Stimulated activated naive CD4-positive, alpha-beta T cell treated with Interleukin-2 at 50 U/mL for 16 hours (primary cell): Measurements from ENCODE around the gene SAMHD1.

Experiments used
- DNase-seq: peaks from one replicate; lab custom pipeline; 2025; lab: John Stamatoyannopoulos, UW

SAMHD1 gene

DNA sequence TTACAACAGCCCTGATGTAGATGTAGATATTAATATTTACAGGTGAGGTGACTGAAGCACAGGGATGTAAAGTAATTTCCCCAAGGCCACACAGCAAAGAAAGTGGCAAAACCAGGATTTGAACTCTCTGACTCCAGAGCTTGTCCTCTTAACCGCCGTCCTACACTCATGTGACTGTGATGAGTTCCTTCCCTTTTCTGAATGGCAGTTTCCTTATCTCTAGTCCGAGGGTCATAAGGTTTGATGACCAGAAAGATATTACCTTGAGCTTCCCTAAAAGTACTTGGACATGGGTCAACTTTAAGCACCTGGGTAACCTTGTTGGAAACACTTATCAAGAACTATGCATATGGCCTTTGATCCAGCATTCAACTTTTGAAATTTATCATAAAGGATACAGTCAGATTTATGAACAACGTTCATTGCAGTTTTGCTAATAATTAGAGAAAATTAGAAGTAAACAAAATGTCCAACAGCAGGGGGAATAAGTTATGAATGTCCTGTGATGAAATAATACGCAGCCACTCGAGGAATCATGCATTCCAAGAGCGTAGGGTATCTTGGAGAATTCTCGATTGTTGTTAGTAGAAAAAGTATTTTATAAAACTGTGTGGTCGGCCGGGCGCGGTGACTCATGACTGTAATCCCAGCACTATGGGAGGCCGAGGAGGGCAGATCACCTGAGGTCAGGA, 77.9 kb downstream of the SAMHD1 start:
- no peak for DNase-seq

DNA sequence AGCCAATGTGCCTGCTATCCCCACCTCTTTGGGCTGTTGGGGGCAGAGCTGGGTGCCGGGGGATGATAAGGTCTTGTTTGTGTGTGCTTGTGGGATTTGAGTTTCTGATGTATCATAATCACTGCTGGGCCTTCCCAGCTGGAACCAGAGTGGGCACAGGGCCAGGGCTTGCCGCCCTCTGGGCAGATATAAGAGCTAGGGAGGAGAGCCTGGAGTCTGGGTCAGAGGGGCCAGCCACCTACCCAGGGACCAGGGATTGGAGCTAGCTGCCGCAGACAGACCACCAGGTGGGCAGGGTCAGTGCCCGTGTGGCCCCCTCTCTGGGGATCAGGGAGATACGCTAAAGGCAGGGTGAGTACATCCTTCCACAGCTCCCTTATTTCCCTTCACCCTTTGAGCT, 78.7 kb downstream of the SAMHD1 start:
- DNase-seq: no peak

DNA sequence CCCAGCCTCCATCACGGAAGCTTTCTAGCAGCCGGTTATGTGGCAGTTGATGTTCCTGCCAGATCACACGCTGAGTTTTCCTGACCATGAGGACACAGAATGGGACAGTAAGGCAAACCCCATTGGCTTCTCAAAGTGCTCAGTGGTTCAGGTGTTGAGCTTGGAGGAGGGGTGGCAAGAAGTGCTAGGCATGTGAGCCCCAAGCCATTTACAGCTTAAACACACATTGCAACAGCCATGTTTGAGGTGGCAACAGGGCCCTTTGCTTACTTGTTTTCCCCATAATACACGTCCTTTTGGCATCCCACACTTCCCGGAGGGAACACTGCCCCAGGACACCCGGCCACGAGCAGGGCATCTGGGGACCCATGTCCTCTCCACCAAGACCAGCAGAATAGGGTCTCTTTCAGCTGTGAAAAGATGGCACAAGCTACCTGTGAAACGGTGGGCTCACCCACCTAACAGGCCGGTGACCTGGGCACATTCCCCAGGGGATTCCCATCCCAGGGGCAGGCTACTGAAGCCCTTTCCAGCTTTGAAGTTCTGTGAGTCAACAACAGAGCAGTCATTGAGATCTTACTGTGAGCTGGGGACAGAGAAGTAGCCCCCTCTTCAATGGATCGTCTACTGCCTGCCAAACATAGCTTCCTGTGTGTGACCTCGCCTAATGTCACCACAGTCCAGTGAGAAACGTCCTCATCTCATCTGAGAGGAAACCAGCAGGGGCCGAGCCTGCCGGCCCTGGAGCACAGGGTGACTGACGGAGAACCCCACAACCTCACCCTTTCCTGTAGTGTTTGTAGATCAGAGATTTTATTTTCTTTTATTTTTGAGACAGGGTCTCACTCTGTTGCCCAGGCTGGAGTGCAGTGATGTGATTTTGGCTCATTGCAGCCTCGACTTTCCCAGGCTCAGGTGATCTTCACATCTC, 79.6 kb downstream of the SAMHD1 start:
- DNase-seq: no peak

DNA sequence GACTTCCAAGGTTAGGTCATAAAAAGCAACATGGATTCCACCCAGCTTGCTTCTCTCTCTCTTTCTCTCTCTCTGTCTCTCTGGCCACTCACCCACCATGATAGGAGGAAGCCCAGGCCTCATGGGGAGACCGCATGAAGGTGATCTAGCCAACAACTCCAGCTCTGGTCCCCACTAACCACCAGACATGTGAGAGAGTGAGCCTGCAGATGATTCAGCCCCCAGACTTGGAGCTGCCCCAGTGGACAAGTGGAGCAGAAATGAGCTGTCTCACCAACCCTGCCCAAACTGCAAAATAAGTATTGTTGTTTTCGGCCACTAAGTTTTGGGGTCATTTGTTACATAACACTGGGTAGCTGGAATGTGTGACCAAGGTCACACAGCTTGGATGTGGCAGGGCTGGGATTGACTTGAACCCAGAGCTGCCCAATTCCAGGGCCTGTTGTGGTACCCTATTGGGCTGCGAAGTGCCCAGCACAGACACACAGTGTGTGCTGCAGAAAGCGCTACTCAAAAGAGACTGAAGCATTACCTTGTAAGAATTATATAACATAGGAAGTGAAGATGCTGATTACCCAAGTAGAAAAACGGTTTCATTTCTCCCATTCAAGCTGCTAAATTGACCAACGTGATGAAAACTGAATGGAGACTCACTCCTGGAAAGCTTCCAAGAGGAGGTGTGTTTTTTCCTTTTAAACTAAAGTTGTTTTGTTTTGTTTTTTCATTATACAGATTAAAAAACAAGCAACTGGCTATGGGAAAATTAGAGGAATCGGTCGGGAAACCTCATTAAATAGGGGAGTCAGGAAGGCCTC, 84.6 kb downstream of the SAMHD1 start:
- no peak for DNase-seq

DNA sequence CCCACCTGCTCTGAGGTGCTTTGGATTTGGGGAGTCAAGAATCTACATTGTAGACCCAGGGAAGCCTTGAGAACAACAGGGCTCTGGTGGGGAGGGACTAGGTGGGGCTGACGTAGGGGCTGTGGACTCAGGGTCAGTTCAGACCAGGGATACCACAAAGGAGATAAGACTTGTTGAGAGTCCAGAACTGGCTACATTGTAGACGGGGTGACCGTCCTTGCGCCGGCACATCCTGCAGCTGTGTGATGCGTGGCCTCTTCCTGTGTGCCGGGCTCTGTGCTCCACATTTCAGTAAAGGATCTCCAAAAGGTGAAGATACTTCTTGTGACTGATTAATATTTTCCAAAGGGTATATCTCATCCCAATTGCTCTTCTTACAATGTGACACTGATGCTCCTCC, 85.3 kb downstream of the SAMHD1 start:
- DNase-seq: no peak

DNA sequence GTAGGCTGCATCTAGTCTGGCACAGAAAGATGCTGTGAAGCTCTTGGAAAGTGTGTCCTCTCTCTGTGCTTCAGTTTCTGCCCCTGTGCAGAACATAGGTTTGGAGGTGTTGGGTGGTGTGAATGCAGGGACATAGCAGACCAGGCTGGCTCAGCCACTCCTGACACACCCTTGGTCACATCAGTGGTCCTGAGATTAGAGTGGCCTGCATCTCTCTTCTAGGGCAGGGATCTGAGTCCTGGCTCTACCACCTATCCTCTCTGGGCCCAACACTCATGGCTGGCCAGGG, 85.7 kb downstream of the SAMHD1 start:
- no peak for DNase-seq

DNA sequence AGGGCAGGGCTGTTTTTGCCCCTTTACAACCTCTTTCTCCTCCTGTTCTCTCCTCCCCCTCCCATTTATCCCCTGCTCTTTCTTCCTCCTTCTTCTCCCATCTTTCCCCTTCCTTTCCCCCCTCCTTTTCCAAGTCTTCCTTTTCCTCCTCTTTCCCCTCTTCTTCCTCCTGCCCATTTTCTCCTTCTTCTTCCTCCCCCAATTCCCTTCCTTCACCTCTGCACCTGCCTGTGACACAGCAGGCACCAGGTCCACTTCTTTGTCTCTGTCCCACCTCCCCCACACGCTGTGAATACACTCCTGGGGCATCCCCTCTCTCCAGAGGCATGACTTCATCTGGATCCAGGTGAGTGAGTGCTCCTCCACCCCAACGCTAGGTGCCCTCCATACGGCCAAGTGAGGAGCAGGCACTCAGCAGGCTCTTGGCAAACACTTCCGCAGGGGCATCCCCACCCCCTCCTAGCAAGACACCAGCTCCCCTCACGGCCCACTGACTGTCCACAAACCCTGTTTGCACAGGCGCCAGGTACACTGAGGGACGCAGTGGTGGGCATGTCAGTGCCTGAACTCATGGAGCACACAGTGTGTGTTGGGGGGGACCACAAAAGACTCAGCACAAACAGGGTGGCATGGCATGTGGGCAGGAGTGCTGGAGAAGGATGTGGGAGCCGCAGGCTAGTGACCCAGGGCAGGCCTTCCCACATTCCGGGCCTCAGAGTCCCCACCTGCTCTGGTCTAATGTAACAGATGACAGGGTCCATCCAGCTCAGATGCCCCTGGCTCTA, 86.2 kb downstream of the SAMHD1 start:
- DNase-seq: no peak

DNA sequence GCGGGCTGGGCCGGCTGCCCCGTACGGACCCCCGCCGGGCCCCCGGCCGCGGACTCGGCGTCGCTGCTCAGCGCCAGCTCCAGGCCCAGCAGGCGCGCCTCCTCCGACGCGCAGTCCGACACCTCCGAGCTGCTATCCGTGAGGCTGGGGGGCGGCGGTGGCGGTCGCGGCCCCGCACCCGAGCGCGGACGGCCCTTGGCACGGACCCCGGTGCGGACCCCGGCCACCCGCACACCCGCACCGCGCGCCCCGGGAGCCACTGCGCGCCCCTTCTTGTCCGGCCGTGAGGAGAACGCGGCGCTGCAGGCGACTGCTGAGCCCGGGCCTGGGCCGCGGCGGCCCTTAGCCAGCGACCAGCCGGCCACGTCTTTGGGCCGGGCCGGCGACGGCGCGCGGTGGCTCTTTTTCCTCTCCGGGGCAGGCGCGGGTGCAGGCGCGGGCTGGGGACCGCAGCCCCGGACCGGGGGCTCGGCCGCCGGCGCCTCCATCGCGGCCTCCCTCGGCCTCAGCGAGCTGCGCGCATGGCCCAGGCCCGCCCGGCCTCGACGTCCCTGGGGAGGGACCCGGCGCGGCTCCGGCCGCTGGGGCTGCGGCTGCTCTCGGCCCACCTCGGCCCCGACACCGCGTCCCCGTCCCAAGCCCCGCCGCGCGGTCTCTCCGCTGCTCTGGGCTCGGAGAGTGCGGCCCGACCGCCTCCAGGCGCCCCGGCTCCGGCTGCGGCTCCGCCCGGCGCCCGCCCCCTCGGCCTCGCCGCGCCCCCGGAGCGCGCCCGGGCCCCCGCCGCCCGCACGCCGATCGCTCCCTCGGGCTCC, 88.4 kb downstream of the SAMHD1 start:
- DNase-seq: no peak

DNA sequence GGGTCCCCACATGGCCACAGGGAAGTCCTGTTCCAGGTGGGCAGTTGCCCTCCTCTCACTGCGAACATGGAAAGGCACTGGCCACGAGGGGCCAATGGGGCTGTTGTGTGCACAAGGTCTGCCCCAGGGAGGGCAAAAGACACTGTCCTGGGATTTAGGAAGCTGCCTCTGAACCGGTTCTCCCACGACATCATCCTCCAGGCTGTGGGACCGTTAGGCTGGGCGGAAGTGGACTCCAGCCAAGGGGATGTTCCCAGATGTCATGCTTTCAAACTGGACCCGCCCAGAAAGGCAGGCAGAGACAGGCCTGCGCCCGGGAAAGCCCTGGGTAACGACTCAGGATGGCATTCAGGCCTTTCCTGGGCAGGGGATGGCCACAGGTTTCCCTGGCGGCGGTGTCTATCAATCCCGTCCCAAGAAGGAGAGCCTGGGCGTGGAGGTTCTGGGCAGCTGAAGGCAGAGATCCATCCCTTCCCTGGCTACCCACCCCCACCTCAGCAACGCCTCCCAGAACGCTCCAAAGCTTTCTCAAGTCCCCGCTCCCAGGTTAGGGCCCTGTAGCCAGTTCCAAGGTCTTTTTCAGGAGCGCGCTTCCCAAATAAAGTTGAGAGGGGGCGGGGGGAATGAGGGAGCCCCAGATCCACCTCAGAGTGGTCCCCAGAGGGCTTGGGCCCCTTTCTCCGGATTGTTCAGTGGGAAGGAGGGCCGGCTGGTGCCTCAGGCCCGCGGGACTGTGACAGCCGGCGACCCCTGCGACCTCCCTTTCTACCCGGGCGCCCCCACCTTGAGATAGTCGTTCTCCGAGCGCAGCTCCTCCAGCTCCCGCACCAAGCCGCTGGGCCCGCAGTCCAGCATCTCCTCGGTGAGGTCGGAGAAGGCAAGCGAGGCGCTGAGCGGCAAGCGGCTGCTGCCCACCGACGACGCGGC, 89.4 kb downstream of the SAMHD1 start:
- DNase-seq: no peak

DNA sequence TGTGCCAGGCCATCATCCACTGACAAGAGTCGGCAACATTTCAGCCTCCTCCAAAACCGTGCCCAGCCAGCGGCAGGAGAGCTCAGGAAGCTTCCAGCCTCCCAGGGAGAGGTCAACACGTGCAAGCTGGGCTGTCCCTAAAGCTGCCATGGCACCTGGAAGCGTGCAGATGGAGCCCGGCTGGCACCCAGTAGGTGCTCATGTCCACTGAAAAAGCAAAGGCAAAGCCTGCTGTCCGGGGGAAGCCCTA, 90.0 kb downstream of the SAMHD1 start:
- DNase-seq: no peak

DNA sequence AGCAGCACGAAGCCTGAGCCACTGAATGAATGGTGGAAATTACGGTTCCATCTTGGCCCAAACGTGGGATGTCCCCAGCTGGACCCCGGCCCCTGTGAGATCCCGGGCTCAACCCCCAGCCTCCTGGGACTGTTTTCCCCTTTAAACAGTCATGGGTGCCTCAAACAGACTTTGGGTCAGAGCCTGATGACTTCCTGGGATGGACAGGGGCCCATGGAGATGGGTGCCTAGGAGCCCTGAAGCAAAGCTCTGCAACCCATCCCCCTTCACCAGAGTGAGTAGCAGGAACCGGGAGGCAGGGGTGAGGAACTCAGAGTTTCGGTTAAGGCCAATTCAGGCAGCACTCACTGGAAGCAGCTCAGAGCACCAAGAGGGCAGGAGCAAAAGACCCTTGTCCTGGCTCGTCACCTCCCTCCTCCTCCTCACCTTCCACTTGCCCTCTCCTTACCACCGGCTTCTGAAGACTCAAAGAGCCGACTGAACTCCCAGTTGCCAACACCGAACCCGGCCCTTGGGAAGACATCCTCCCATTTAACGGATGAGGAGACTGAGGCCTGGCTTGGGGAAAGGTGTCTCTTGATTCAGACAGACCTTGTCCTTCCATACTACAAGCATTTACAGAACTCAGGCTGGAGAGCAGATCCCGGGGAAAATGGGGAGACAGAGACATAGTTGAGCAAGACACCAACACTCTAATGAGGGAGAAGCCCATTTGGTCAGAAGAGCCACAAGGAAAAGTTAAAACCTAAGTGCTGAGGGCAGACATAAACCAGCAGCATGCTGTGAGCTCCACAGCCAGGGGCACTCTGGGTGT, 90.5 kb downstream of the SAMHD1 start:
- DNase-seq: no peak

DNA sequence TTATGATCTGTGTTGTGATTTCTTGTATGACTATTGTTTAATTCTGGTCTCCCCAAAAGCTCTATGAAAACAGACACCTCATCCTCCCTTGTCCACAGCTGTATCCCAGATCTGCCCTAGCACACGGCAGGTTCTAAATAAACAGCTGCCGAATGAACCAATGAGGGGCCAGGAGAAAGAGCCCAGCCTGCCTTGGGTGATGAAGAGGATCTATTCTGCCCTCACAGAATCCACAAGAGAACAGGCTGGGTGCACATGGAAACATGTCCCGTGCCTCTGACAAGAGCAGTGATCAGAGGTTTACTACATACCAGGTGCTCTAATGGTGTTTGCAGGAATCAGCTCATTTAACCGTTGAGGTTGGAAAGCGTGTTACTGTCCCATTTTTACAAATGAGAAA, 91.2 kb downstream of the SAMHD1 start:
- no peak for DNase-seq

DNA sequence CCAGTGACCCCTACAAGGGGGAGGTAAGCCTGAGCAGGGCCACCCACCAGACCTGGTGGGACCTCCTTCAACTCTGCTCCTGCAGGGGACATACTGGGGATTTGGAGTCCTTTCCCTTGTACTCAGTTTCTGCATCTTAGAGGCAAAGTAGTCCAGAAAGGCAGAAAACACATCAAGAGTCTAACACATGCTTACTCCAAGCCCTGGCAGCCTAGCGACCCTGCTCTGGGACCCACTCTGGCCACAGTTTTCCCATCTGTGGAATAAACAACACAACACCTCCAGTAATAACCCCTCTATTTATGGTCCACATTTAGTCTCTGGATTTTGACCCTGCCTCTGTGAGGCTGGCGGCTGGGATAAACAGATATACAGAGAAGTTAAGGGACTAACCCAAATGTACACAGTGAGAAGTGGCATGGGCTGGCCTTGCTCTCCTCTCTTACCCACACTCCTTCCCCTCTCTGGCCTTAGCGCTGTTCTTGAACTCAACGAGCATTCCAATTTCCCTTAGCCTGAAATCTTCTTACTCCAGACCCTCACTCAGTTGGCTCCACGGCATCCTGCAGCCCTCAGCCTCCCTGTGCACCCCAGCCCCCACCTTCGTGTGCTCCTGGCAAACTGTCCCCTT, 91.7 kb downstream of the SAMHD1 start:
- no peak for DNase-seq

DNA sequence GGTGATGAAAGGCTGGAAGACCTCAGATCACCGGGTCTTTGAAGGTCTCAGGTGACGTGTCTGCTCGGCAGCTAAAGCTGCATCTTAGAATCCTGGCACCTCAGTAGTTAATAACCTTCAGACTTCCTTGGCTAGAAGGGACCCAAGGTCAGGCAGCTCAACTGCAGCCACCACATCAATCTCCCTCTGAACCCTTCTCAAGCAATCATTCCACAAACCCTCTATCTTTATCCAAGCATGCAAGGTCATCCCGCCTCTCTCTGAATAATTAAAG, 92.3 kb downstream of the SAMHD1 start:
- DNase-seq: no peak

DNA sequence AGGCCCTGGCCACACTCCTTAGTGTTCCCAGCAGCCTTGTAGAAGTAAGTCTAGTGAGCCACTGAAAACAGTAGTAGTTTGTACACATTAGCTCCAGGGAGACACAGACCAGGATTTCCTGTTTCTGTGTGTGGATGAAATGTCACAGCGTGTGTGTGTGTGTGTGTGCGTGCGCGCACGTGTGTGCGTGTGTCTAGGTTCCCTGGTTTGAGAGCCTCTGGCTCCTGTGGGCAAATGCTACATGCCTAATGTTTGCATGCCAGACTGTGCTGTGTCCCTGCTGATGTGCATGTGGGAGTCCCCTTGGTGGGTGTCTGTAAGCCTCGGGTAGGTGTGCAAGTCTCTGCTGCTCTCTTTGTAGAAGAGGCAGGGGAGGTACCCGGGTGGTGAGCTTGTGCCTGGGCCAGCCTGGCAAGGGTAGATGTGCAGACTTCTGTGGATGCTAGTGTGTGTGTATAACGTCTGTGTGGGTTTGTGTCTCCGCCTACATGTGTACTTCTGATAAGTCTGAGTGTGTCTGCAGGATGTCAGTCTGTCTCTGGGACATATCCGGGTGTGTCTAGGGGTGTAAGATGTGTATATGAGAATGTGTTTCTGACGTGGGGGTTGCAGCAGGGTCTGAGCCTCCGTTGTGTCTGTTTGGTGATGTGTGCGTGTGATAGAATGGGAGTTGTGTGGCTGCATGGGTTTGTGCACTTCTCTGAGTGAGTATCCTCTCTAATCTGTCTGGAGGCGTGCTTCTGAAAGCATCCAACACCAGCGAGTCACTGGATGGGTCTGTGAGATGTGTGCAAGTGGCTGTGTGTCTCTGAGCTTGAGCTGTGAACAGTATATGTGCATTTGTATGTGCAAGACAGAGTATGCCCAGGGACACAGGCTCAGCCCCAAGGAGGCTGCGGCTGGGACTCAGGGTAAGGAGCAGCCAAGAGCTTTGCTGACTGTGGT, 94.5 kb downstream of the SAMHD1 start:
- DNase-seq: no peak

DNA sequence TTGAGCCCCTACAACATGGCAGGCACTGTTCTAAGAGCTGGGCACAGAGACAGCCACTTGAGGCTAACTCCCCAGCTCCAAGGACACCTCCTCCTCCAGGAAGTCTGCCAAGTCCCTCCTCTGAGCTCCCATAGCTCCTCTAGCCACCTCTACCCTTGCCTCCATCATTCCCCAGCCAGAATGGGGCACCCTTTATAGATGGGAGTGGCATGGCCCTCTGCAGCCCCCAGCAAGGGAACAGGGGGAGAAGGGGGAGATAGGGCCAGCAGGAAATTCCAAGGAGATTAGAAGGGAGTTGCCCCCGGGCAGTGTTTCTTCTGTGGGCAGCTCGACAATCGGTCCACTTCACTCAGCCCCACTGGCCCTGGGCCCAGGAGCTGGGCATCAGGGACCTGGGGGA, 95.3 kb downstream of the SAMHD1 start:
- no peak for DNase-seq

DNA sequence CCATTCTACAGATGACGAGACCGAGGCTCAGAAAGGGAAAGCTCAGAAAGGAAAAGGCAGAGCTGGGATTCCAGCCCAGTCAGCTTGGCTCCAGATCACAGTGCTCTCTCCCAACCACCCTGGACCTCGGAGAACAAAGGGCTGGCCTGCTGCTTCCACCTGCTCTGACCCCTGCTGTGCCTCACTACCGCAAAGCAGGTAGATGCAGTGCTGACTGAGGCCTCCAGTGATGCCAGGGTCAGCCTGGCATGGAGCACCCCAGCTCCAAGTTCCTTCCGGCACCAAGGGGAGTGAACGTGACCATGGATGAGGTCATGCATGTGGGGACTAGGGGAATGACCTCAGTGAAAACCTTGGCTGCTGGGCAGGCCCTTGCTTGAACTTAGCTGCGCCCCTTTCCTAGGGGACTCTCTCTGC, 96.3 kb downstream of the SAMHD1 start:
- no peak for DNase-seq
